Measurements from ENCODE around the gene ZNF275.

ZNF275 gene

DNA sequence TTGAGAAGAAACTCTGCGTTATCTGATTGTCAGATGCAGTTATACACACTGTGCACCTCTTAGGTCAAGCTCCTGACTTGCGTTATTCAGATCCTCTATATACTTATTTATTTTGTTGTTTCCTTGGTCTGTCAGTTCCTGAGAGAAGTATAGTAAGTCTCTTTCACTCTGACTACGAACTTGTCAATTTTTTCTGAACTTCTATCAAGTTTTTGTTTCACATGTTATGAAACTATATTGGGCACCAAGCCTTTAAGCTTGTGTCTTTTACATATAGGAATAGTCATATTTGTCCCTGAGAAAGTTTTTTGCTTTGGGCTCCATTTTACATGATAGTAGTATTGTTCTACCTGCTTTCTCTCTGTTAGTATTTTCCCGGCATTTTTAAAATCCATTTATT, 31.7 kb downstream of the ZNF275 start:
- no peak for TF ChIP-seq CTCF (conservative IDR thresholded peaks at IDR 0.05)
- H3K27ac ChIP-seq = peak overlapping the region; percentile 95

GRCh38 chrX:153366119-153366518, 32.2 kb downstream of the ZNF275 start:
- TF ChIP-seq CTCF (conservative IDR thresholded peaks at IDR 0.05) = no peak
- H3K27ac ChIP-seq = peak overlapping the region; percentile 95; the same call in 1 of the 2 replicates

DNA sequence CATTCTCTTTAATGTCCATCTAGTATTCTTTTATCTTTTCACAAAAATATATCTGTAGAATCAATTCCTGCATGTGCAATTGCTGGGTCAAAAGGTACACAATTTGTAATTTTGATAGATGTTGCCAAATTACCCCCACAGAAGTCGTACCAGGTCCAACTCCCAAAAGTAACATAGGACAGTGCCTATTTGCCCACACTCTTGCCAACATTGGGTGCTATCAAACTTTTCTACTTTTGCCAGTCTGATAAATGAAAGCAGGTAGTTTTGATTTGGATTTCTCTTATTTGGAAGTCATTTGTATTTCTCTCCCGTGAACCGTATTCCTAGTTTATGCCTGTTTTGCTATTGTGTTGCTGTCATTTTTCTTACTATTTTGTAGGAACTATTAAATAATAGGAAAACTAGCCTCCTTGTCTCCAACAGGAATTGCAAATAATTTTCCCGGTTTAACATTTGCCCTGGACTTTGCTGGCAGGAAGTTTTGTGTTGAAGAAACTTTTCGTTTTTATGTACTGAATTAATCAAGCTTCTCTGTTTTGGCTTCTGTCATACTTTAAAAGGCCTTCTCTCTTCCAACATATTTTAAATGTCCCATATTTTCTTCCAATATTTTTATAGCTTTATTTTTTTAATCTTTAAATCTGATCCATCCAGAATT, 33.1 kb downstream of the ZNF275 start:
- H3K27ac ChIP-seq = no peak overlapping the region
- no peak for TF ChIP-seq CTCF (conservative IDR thresholded peaks at IDR 0.05)

DNA sequence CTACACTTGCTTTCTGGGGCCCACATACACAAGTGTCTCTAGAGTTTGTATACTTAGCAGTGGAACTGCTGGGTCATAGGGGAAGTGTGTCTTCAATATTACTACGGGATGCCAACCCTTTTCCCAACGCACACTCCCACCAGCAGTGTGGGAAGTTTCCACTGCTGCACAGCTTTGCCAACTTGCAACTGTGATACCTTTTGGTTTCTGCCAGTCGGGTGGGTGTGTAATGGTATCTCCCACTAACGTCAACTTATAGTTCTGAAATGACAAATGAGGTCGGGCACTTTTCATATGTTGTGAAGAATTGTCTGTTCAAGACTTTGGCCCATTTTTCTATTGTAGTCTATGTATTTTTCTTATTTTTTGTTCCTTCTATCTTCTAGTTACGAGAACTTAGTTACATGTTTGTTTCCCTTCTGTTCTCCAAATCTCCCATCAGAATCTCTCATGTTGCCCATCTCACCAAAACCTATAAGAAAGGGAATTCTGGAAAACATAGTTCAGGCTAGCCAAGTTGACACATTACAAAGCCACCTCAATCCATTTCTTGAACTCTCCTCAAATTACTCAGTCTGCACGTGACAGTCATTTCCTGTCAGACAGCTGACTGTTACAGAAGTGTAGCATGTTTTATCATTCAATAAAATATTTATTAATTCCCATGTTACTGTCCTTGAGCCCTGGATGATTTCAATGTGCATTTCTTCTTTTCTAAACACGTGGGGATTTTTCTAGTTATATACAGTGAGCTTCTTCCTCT, 36.5 kb downstream of the ZNF275 start:
- H3K27ac ChIP-seq = peak overlapping the region; percentile 91
- TF ChIP-seq CTCF (conservative IDR thresholded peaks at IDR 0.05) = no peak

GRCh38 chrX:153371256-153371655, 37.3 kb downstream of the ZNF275 start:
- H3K27ac ChIP-seq = peak overlapping the region; percentile 91
- TF ChIP-seq CTCF (conservative IDR thresholded peaks at IDR 0.05) = no peak

DNA sequence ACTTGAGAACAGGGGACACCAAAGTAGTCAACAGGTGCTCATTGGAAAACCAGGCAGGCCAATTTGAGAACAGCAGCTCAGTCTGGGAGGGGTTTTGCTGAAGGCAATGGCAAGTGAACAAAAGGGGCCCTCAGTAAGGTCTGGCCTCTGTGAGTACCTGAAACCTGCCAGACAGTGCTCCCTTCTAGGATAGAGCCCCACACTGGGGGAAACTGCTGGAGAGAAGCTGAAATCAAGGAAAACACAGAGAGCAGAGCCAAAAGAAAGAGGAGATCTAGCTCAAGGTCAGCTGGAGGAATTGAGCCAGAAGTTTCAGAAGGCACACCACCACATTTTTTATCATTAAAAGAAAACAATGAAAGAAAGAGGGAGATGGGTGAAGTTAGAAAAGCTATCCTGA, 39.0 kb downstream of the ZNF275 start:
- H3K27ac ChIP-seq = peak overlapping the region; percentile 91
- no peak for TF ChIP-seq CTCF (conservative IDR thresholded peaks at IDR 0.05)

GRCh38 chrX:153374426-153374825, 40.5 kb downstream of the ZNF275 start:
- H3K27ac ChIP-seq = peak overlapping the region; percentile 91
- no peak for TF ChIP-seq CTCF (conservative IDR thresholded peaks at IDR 0.05)

All from VCaP (cell line).